COLO829 (cell line): ENCODE results near the gene CABP1.

Experiments used
- DNase-seq: peaks from one replicate; pipeline ENCODE4 v3.0.0; 2012; ENCODE audit warnings: low spot score

The CABP1 gene

DNA sequence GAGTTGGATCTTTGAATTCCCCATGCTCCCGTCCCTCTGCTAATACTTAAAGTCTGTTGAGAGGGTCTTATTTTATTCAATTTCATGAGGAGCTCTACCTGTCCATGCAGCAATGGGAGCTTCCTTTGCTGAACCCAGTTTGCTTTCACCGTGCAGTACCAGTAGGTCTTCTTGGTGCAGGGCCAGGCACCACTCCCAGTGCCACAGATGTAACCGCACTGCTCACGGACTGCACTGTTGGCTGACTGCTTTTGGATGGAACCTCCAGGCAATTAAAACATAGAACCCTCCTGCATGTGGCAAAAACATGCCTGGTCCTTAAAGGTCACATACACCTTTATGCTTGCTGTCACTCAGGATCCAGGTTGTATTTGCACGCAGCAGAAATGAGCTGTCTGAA is 9.3 kb upstream of the CABP1 start:
- no peak for DNase-seq

DNA sequence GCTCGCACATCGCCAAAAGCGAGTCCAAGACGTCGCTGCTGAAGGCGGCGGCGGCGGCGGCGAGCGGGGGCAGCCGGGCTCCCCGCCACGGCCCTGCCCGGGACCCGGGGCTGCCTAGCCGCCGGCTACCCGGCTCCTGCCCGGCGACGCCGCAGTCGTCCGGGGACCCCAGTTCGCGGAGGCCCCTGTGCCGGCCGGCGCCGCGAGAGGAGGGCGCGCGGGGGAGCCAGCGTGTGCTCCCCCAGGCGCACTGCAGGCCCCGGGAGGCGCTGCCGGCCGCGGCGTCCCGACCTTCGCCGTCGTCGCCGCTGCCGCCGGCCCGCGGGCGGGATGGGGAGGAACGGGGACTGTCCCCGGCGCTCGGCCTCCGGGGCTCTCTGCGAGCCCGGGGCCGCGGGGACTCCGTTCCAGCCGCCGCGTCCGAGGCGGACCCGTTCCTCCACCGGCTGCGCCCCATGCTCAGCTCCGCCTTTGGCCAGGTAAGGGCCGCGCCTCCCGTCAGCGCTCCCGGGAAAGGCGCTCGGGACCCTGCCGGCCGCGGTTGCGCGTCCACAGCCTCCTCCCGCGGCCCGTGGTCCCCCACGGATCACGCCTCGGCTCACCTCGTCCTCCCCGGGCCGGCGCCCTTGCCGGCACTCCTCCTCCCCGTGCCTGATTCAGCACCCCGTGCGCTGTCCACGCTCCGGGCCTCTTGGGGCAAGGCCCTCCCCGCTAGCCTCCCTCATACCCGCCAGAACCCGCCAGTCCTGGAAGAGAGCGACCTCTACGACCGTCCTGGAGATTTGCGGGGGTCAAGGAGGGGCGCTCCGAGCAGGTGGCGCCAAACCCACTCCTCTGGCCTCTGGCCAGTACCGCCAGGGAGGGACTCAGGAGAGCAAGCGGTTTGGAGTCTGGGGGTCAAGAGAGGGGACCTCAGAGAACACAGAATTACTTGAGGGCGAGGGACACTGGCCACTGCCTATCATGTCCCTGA is 721 bp downstream of the CABP1 start:
- DNase-seq: no peak

- DNase-seq: no peak
Measured at GRCh38 chr12:120642121-120642520, 1.7 kb downstream of the CABP1 start.

DNA sequence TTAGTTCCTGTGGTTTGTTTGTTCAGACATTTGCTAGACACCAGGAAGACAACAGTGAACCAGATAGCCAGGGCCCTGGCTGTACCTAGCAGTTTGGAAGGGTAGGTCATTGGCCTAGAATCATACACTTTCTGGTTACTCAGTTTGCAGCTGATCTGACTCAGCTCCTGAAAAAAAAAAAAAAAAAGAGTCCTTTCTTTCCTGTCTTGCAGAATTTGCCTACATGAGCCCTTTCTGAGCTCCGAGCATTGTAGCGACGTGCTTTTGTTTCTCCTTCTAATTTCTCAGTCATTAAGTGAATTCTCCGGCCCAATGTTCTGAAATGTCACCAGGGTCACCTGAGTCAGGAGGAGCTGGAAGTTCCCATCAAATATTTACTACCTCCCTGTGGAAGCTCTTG is 2.4 kb downstream of the CABP1 start:
- DNase-seq: no peak

- no peak for DNase-seq
Measured at GRCh38 chr12:120643574-120643973, 3.1 kb downstream of the CABP1 start.

- DNase-seq: no peak
Measured at GRCh38 chr12:120646044-120646443, 5.6 kb downstream of the CABP1 start.

GRCh38 chr12:120647375-120647755 is 6.9 kb downstream of the CABP1 start:
- DNase-seq: no peak

- DNase-seq: no peak
Measured at GRCh38 chr12:120649442-120650232, 9.2 kb downstream of the CABP1 start.

GRCh38 chr12:120650233-120650690 is 9.8 kb downstream of the CABP1 start:
- no peak for DNase-seq

DNA sequence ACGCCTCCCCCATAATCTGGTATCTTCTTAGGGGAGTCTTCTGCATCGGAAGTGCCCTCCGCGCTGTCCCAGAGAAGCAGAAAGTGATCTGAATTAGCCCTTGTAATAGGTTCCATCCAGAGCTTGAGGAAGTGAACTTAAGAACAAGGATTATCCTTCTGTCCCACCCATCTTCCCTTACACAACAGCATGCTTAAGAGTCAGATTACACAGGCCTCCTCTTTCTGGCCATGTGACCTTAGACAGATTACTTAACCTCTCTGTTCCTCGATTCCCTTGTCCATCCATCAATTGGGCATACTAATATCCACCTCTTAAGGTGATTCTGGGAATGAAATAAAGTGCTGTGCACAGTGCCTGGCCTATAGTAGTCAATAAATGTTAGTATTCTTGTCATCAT is 11.4 kb downstream of the CABP1 start:
- no peak for DNase-seq

- no peak for DNase-seq
Measured at GRCh38 chr12:120652656-120653435, 12.4 kb downstream of the CABP1 start.

GRCh38 chr12:120653611-120654010 is 13.2 kb downstream of the CABP1 start:
- no peak for DNase-seq

DNA sequence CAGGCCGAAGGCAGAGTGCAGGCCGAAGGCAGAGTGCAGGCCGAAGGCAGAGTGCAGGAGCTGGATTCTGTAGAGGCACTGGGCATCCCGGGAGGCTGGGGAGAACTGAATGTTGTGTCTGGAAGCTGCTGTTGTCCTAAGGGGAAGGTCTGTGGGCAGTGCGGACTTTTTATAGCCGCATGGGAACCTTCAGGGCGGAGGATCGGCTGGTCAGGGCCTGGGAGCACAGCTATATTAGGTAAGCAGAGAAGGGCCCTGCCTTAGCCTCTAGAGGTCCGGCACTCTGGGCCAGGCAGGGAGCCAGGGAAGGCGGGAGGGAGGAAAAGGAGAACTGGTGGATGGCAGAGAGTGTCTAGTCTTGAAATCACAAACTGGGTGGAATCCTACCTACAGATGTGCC is 14.2 kb downstream of the CABP1 start:
- DNase-seq: no peak

DNA sequence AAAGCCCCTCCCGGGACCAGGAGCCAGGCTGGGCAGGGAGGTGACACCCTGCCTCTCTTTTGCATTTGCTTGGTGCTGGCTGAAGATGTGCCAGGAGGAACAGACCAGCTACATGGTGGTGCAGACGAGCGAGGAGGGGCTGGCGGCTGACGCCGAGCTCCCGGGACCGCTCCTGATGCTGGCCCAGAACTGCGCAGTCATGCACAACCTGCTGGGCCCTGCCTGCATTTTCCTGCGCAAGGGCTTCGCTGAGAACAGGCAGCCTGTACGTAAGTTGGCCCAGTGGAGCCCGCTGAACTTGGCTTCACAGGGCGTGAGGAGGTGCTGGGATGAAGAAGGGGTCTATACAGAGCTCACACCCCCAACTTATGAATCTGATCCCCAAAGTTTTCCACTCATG is 15.6 kb downstream of the CABP1 start:
- no peak for DNase-seq

- DNase-seq: no peak
Measured at GRCh38 chr12:120658286-120659150, 18.1 kb downstream of the CABP1 start.

GRCh38 chr12:120659151-120659525 is 18.7 kb downstream of the CABP1 start:
- no peak for DNase-seq

DNA sequence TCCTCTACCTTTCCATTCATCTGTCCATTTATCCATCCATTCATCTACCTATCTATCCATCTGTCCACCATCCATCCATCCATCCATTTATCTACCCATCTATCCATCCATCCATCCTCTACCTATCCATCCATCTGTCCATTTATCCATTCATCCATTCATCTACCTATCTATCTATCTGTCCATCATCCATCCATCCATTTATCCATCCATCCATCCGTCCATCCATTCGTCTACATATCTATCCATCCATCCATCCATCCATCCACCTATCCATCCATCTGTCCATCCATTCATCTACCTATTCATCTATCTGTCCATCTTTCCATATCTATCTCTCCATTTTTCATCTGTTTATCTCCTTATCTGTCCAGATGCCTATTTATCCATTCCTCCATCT is 21.0 kb downstream of the CABP1 start:
- no peak for DNase-seq

GRCh38 chr12:120662879-120663278 is 22.5 kb downstream of the CABP1 start:
- no peak for DNase-seq

GRCh38 chr12:120663741-120664140 is 23.3 kb downstream of the CABP1 start:
- DNase-seq: no peak

DNA sequence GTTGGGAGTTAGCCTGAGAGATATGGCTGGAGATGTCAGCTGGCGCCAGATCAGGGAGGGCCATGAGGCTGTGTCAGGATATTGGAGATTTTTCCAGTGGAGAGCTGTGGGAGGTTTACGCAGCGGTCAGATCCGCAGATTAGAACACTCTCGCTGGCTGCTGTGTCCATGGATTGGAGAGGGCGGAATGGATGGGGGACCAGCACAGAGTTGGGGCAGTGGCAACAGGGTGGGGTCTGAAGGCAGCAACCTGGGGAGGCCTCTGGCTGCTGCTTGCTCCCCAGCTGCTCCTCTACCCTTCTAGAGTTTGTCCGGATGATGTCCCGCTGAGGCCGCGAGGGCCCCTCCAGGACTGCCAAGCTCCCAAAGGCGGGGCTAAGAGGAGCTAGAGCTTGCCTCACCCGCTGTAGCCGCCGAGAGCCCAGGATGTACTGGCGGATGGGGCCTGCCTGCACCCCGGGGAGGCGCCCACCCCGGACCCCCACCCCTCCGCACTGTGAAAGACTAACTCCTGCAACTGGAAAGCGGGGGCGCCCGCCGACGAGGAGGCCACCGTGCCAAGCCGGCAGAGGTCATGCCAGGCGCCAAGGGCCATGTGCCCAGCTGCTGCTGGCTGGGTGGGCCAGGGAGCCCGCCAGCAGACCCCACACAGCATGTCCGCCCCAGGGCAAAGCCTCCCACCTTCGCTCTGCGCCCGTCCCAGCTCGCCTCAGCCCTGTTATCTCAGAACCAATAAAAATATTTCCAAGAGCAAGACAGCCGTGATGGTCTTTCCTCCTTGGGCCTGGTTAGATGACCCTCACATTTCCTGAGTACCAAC is 26.4 kb downstream of the CABP1 start:
- DNase-seq: no peak
